Transverse colon (tissue), 4 donors: ENCODE data around the gene CAPN6.

Experiments
- EP300 ChIP-seq: sonication (generic); formaldehyde crosslinking; IDR thresholded peaks from one replicate; pipeline ENCODE4 v1.6.1; 2017; ENCODE audit warnings: antibody characterized with exemption, low read depth
- POLR2A ChIP-seq: fragments of 450-650 bp; IDR thresholded peaks from one replicate; pipeline ENCODE4 v1.6.1; 2016; ENCODE audit warnings: antibody characterized with exemption, mild to moderate bottlenecking, moderate library complexity
- POLR2AphosphoS5 ChIP-seq, 3 donors: sonication (generic); formaldehyde crosslinking; IDR thresholded peaks; one replicate each; pipeline ENCODE4 v1.6.1; 2016; ENCODE audit warnings: antibody characterized with exemption in 3 of 3
- TF ChIP-seq, protein P1 (sequence below), 5 experiments: fragments of 200-600 bp in 3 of 5; fragments of 450-650 bp in 2 of 5; sonication (generic) in 3 of 5; IDR thresholded peaks; 1 replicate in 2 of 5; 2 replicates in 3 of 5; pipeline ENCODE4 v1.5.1; 2016 to 2017; ENCODE audit warnings: antibody characterized with exemption in 5 of 5, inconsistent platforms in 3 of 5, mild to moderate bottlenecking in 2 of 5, moderate library complexity in 1 of 5

GRCh38 chrX:111244235-111244750 is 26.0 kb downstream of the CAPN6 start:
- TF ChIP-seq POLR2A = no peak
- no peak for TF ChIP-seq POLR2AphosphoS5 (IDR thresholded peaks at IDR 0.05)
- TF ChIP-seq, protein P1, sequence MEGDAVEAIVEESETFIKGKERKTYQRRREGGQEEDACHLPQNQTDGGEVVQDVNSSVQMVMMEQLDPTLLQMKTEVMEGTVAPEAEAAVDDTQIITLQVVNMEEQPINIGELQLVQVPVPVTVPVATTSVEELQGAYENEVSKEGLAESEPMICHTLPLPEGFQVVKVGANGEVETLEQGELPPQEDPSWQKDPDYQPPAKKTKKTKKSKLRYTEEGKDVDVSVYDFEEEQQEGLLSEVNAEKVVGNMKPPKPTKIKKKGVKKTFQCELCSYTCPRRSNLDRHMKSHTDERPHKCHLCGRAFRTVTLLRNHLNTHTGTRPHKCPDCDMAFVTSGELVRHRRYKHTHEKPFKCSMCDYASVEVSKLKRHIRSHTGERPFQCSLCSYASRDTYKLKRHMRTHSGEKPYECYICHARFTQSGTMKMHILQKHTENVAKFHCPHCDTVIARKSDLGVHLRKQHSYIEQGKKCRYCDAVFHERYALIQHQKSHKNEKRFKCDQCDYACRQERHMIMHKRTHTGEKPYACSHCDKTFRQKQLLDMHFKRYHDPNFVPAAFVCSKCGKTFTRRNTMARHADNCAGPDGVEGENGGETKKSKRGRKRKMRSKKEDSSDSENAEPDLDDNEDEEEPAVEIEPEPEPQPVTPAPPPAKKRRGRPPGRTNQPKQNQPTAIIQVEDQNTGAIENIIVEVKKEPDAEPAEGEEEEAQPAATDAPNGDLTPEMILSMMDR (IDR thresholded peaks at IDR 0.05) = peak; percentile 20 to 37 (median 30)
- no peak for TF ChIP-seq EP300
